GM12878 (cell line): ENCODE measurements around the gene MPV17L. TPM values are rescaled to one million over a fixed set of nuclear protein-coding genes. Genes with fewer than 3 reads are reported as not detected.
"Not testable (repeated sequence)": the region's sequence is repeated elsewhere in the genome, so short reads cannot be mapped to it uniquely, and the experiment has no call there.

Experiments used
- ATAC-seq: fragments of 200-7000 bp; cut with Tn5 transposase; 3 replicates; pipeline ENCODE4 v1.9.1; 2020; ENCODE audit warnings: mild to moderate bottlenecking, moderate library complexity
- BruUV-seq: library from RNA; stranded (reverse); fragments of 400-500 nt; replicated peaks from 2 replicates; lab custom pipeline; 2021; lab: Mats Ljungman, UMichigan
- CTCF ChIA-PET: fragments of 300-600 bp; sonication (Branson Sonifier 250); formaldehyde crosslinking; extraction: SDS; loops from one replicate; lab custom pipeline; 2021; ENCODE audit warnings: inconsistent platforms; lab: Yijun Ruan, JAX
- POLR2A ChIA-PET: fragments of 350-600 bp; formaldehyde crosslinking; extraction: SDS; loops from one replicate; lab custom pipeline; 2021; ENCODE audit warnings: inconsistent platforms; lab: Charles Lee
- RAD21 ChIA-PET: fragments of 300-600 bp; sonication (Branson Sonifier 250); formaldehyde crosslinking; loops from one replicate; lab custom pipeline; 2023; ENCODE audit warnings: antibody characterized with exemption; ENCODE audit not compliant: unreplicated experiment; lab: Charles Lee
- SMC1A ChIA-PET: fragments of 300-600 bp; sonication (Branson Sonifier 250); formaldehyde crosslinking; loops from one replicate; lab custom pipeline; 2023; ENCODE audit not compliant: unreplicated experiment, uncharacterized antibody; lab: Charles Lee
- DNase-seq: peaks from one replicate; pipeline ENCODE4 v3.0.0-alpha.2; 2011; ENCODE audit warnings: low read depth, low spot score
- FAIRE-seq: peaks from 3 replicates; lab custom pipeline; 2011; peaks lifted over from hg19 to GRCh38; lab: Jason Lieb, UNC
- H2AFZ ChIP-seq: 2 replicates; pipeline ENCODE4 v1.6.0; 2011; ENCODE audit warnings: low read depth, low read length, control low read depth; ENCODE audit not compliant: control insufficient read depth
- H3K27ac ChIP-seq: 2 replicates; pipeline ENCODE4 v1.5.1; 2011; ENCODE audit warnings: control low read depth; ENCODE audit not compliant: control insufficient read depth, insufficient read depth
- H3K27me3 ChIP-seq, 2 experiments: replicated peaks in 1 of 2; 2 replicates each; pipeline versions ENCODE4 v1.6.0 to v1.6.1; 2011; ENCODE audit warnings: low read length in 1 of 2; ENCODE audit not compliant: control insufficient read depth in 2 of 2, insufficient read depth in 2 of 2
- H3K36me3 ChIP-seq, 2 experiments: 2 replicates each; pipeline ENCODE4 v1.5.1; 2011; ENCODE audit warnings: low read length in 1 of 2; ENCODE audit not compliant: control insufficient read depth in 2 of 2, insufficient read depth in 2 of 2
- H3K4me1 ChIP-seq: 2 replicates; pipeline ENCODE4 v1.6.1; 2011; ENCODE audit warnings: mild to moderate bottlenecking, low read length, moderate library complexity, mixed read lengths; ENCODE audit not compliant: control insufficient read depth, insufficient read depth
- H3K4me2 ChIP-seq: 2 replicates; pipeline ENCODE4 v1.6.0; 2011; ENCODE audit warnings: control low read depth; ENCODE audit not compliant: control insufficient read depth, insufficient read depth
- H3K4me3 ChIP-seq: fragments of 200-600 bp; sonication (generic); 2 replicates; pipeline ENCODE4 v1.5.1; 2016
- H3K79me2 ChIP-seq: 2 replicates; pipeline ENCODE4 v1.6.0; 2011; ENCODE audit warnings: low read length; ENCODE audit not compliant: control insufficient read depth, insufficient read depth
- H3K9ac ChIP-seq: 2 replicates; pipeline ENCODE4 v1.8.0; 2011; ENCODE audit warnings: low read length, control low read depth, mixed read lengths; ENCODE audit not compliant: control insufficient read depth, insufficient read depth
- H3K9me3 ChIP-seq: replicated peaks from 3 replicates; pipeline ENCODE4 v1.5.1; 2011; ENCODE audit warnings: mild to moderate bottlenecking, low read length; ENCODE audit not compliant: control insufficient read depth, insufficient read depth
- H4K20me1 ChIP-seq: 2 replicates; pipeline ENCODE4 v1.6.0; 2011; ENCODE audit not compliant: control insufficient read depth, insufficient read depth
- WGBS: methylation state at CpG from one replicate; pipeline ENCODE4 v1.1.6; 2016; ENCODE audit warnings: low lambda C conversion rate; ENCODE audit not compliant: insufficient replicate concordance, insufficient coverage; ENCODE audit errors: missing lambda C conversion rate; 5-methylcytosine and 5-hydroxymethylcytosine counted together
- in situ Hi-C: fragments of 300-500 bp; cut with MboI; formaldehyde crosslinking; loops from 9 replicates; pipeline ENCODE4 v1.14.3; 2018; ENCODE audit warnings: mixed read lengths
- intact Hi-C: fragments of 100-400 bp; cut with micrococcal nuclease; formaldehyde crosslinking; loops from one replicate; pipeline ENCODE4 v1.14.2; 2022; ENCODE audit not compliant: unreplicated experiment
- polyA plus RNA-seq, 11 experiments: library from polyadenylated mRNA; depleted of rRNA in 4 of 11; unstranded in 6 of 11; stranded (reverse) in 5 of 11; fragments of >200 nt; fragmentation: Nextera tagmentation in 4 of 11; fragmentation: Illumina TruSeq in 1 of 11; extraction: Ambion mirVana in 4 of 11; extraction: Trizol in 1 of 11; gene quantifications; 1 replicate in 1 of 11; 2 replicates in 10 of 11; pipeline versions ENCODE4 v1.2.1 to v1.2.3, GENCODE V29; 2011 to 2016; ENCODE audit warnings: inconsistent platforms in 2 of 11, missing spikeins in 2 of 11, low read depth in 1 of 11
- total RNA-seq, 4 experiments: library from RNA; depleted of rRNA in 3 of 4; stranded (reverse); fragments of >200 nt in 3 of 4; fragmentation: Illumina TruSeq in 1 of 4; extraction: Trizol in 1 of 4; gene quantifications; 2 replicates each; pipeline versions ENCODE4 v1.2.1 to v1.2.3, GENCODE V29; 2013 to 2021

The MPV17L gene
- total and polyA plus RNA-seq, 10 of the 15 experiments (the other 5 are each of a cell fraction or from before 2014, with no cell fraction given), result 0.02 to 0.10 (median 0.05) TPM; not detected in 5

DNA sequence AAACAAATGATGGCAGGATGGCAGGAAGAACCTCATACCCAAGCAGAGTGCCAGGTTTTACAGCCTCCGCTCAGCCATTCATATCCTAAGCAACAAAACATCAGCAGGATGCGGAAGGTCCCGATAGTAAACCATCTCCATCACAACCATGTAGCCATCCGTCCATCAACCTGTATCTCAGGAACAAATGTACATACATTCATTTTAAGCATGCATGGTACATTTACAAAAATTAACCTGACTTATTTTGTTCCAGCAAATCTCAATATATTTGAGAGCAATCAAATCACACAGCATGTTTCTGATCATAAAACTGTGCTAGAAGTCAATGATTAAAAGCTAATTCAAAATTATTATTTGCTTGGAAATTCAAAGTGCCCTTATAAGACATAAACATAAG, 17.4 kb upstream of the MPV17L start, which contains the start of gene NPIPA5:
TSS of gene NPIPA5 (minus strand) at position 101 of the 400 bp plus-strand sequence. CDS start at position 101, 0 bp downstream.
- H4K20me1 ChIP-seq, BruUV-seq, SMC1A ChIA-PET, H3K27ac ChIP-seq, H3K4me3 ChIP-seq, H3K4me1 ChIP-seq, intact Hi-C loops, H3K36me3 ChIP-seq, H3K27me3 ChIP-seq, CTCF ChIA-PET, in situ Hi-C loops, H3K9ac ChIP-seq, ATAC-seq, DNase-seq, POLR2A ChIA-PET, H3K9me3 ChIP-seq, RAD21 ChIA-PET, H2AFZ ChIP-seq, FAIRE-seq, H3K4me2 ChIP-seq, H3K79me2 ChIP-seq: not testable (repeated sequence)
- no CpG with 5 or more reads among the region's 4 CpGs for WGBS

GRCh38 chr16:15382810-15383209, 12.7 kb upstream of the MPV17L start:
- in situ Hi-C loops, H4K20me1 ChIP-seq, H3K4me3 ChIP-seq, RAD21 ChIA-PET, H3K9ac ChIP-seq, H3K27ac ChIP-seq, DNase-seq, ATAC-seq, CTCF ChIA-PET, H3K4me1 ChIP-seq, H3K4me2 ChIP-seq, H3K79me2 ChIP-seq, H3K27me3 ChIP-seq, SMC1A ChIA-PET, FAIRE-seq, H3K9me3 ChIP-seq, H3K36me3 ChIP-seq, H2AFZ ChIP-seq, POLR2A ChIA-PET, intact Hi-C loops, BruUV-seq: not testable (repeated sequence)
- WGBS, result 29% methylated on average over 3 of the region's 3 CpGs

DNA sequence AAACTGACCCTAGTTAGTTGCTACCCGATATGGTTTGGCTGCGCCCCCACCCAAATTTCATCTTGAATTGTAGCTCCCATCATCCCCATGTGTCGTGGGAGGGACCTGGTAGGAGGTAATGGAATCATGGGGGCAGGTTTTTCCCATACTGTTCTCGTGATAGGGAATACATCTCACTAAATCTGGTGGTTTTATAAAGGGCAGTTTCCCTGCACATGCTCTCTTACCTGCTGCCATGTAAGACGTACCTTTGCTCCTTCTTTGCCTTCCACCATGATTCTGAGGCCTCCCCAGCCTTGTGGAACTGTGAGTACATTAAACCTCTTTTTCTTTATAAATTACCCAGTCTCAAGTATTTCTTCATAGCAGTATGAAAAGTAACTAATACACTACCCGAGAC, 7.5 kb upstream of the MPV17L start:
- H3K36me3 ChIP-seq, RAD21 ChIA-PET, SMC1A ChIA-PET, ATAC-seq, H3K27ac ChIP-seq, H4K20me1 ChIP-seq, in situ Hi-C loops, BruUV-seq, H3K9ac ChIP-seq, POLR2A ChIA-PET, H2AFZ ChIP-seq, H3K9me3 ChIP-seq, DNase-seq, FAIRE-seq, H3K27me3 ChIP-seq, H3K4me3 ChIP-seq, H3K4me1 ChIP-seq, intact Hi-C loops, H3K79me2 ChIP-seq, CTCF ChIA-PET, H3K4me2 ChIP-seq: not testable (repeated sequence)
- WGBS, result 51% methylated on average over 6 of the region's 6 CpGs
